Fibroblast of the conjunctiva (primary cell): ENCODE data around the gene DUOX1.
"Not testable (repeated sequence)": the region's sequence is repeated elsewhere in the genome, so short reads cannot be mapped to it uniquely, and the experiment has no call there.

Experiments used
- DNase-seq: peaks from one replicate; pipeline ENCODE4 v3.0.0-alpha.2; 2010; ENCODE audit warnings: low read depth

The DUOX1 gene

GRCh38 chr15:45129651-45130129 is at the start of gene DUOX1, which contains the start of gene DUOXA1:
TSS of gene DUOX1 (plus strand) at chr15:45129994. CDS start at chr15:45131967, 1,973 bp downstream.
TSS of gene DUOXA1 (minus strand) at chr15:45129879. CDS start at chr15:45123014, 6,865 bp downstream.
- DNase-seq, result no peak

- not testable (repeated sequence) for DNase-seq
Observed at GRCh38 chr15:45080593-45080992, 49.2 kb upstream of the DUOX1 start.

GRCh38 chr15:45082412-45082811 is 47.4 kb upstream of the DUOX1 start:
- not testable (repeated sequence) for DNase-seq

GRCh38 chr15:45083223-45083622 is 46.6 kb upstream of the DUOX1 start:
- no peak for DNase-seq

GRCh38 chr15:45084163-45084562 is 45.6 kb upstream of the DUOX1 start:
- DNase-seq, result no peak

- no peak for DNase-seq
Observed at GRCh38 chr15:45087513-45087912, 42.3 kb upstream of the DUOX1 start.

GRCh38 chr15:45088801-45089711 is 40.7 kb upstream of the DUOX1 start:
- DNase-seq, result no peak

- DNase-seq, result no peak
Observed at GRCh38 chr15:45089712-45090373, 40.0 kb upstream of the DUOX1 start.

- DNase-seq, result no peak
Observed at GRCh38 chr15:45091161-45091560, 38.6 kb upstream of the DUOX1 start.

GRCh38 chr15:45091576-45091975 is 38.2 kb upstream of the DUOX1 start:
- DNase-seq, result no peak

- no peak for DNase-seq
Observed at GRCh38 chr15:45093013-45093412, 36.8 kb upstream of the DUOX1 start.

- DNase-seq, result no peak
Observed at GRCh38 chr15:45093622-45094357, 36.0 kb upstream of the DUOX1 start.

- DNase-seq, result no peak
Observed at GRCh38 chr15:45094358-45094730, 35.5 kb upstream of the DUOX1 start.

- no peak for DNase-seq
Observed at GRCh38 chr15:45095661-45096060, 34.1 kb upstream of the DUOX1 start.

GRCh38 chr15:45097466-45097865 is 32.3 kb upstream of the DUOX1 start:
- no peak for DNase-seq

GRCh38 chr15:45099549-45100165 is 30.1 kb upstream of the DUOX1 start:
- no peak for DNase-seq

GRCh38 chr15:45100884-45101625 is 28.7 kb upstream of the DUOX1 start:
- DNase-seq, result no peak

GRCh38 chr15:45101749-45102148 is 28.0 kb upstream of the DUOX1 start:
- no peak for DNase-seq

- no peak for DNase-seq
Observed at GRCh38 chr15:45102226-45102625, 27.6 kb upstream of the DUOX1 start.

- DNase-seq, result not testable (repeated sequence)
Observed at GRCh38 chr15:45104170-45104569, 25.6 kb upstream of the DUOX1 start.

GRCh38 chr15:45105586-45105985 is 24.2 kb upstream of the DUOX1 start:
- DNase-seq, result no peak
